ENCODE measurements around the gene NONO. TPM values are rescaled to one million over a fixed set of nuclear protein-coding genes. Genes with fewer than 3 reads are reported as not detected.
"Not testable (repeated sequence)": the region's sequence is repeated elsewhere in the genome, so short reads cannot be mapped to it uniquely, and the experiment has no call there.

The NONO gene
- total and polyA plus RNA-seq, 7 experiments from 2014 or later, result 184 to 488 (median 337) TPM

- H3K4me3 ChIP-seq (ENCODE audit: low read length); H3K27me3 Mint-ChIP-seq; H3K9me3 Mint-ChIP-seq; H3K27ac Mint-ChIP-seq; H3K4me3 Mint-ChIP-seq; H3K9me3 ChIP-seq (ENCODE audit: control insufficient read depth in 2 of 3, low read length in 3 of 3); intact Hi-C loops (cut with micrococcal nuclease); H3K4me1 Mint-ChIP-seq; H3K36me3 Mint-ChIP-seq; CTCF ChIA-PET; H3K4me1 ChIP-seq (ENCODE audit: control insufficient read depth in 2 of 2, insufficient read depth in 2 of 2, low read length in 2 of 2); H3K36me3 ChIP-seq (ENCODE audit: control insufficient read depth in 2 of 3, insufficient read depth in 3 of 3, low read length in 3 of 3); POLR2A ChIA-PET; ATAC-seq; H3K27ac ChIP-seq (ENCODE audit: low read depth, low read length); H3K27me3 ChIP-seq (ENCODE audit: control insufficient read depth in 2 of 2, insufficient read depth in 2 of 2, low read length in 2 of 2); DNase-seq: not testable (repeated sequence)
These were observed 66.4 kb downstream of the NONO start for GRCh38 chrX:71349867-71350266.

Other genes starting within 250 kb of the NONO start
- gene SNX12, start 215.3 kb upstream of the NONO start, total RNA-seq, result 10 to 100 TPM; 19.0 to 41.6 (median 37.3) TPM
- gene SNX12, start 215.3 kb upstream of the NONO start, polyA plus RNA-seq, result 1 to 10 TPM; 3.1 to 3.4 TPM
- 10 to 100 TPM; 11.9 to 40.6 (median 30.0) TPM for gene FOXO4, start 187.8 kb upstream of the NONO start, total RNA-seq
- 1 to 10 TPM; 1.2 to 2.3 TPM for gene FOXO4, start 187.8 kb upstream of the NONO start, polyA plus RNA-seq
- 10 to 100 TPM; 26.5 to 83.4 (median 57.8) TPM for gene CXorf65, start 176.9 kb upstream of the NONO start, total RNA-seq
- 1 to 10 TPM in 1 of 2 donors, under 1 TPM in 1; 0.31 to 4.3 TPM for gene CXorf65, start 176.9 kb upstream of the NONO start, polyA plus RNA-seq
- gene IL2RG, start 172.1 kb upstream of the NONO start, total RNA-seq, result 100 to 1,000 TPM; 228 to 671 (median 329) TPM
- 1,000 to 10,000 TPM in 1 of 2 donors, 100 to 1,000 TPM in 1; 933 to 1,015 TPM for gene IL2RG, start 172.1 kb upstream of the NONO start, polyA plus RNA-seq
- 100 to 1,000 TPM in 1 of 5 experiments, 10 to 100 TPM in 4; 71.1 to 104 (median 77.4) TPM for gene MED12, start 165.0 kb upstream of the NONO start, total RNA-seq
- 10 to 100 TPM; 12.5 to 22.2 TPM for gene MED12, start 165.0 kb upstream of the NONO start, polyA plus RNA-seq
- gene NLGN3, start 138.8 kb upstream of the NONO start, total RNA-seq, result 1 to 10 TPM; 2.3 to 4.6 (median 3.0) TPM
- gene NLGN3, start 138.8 kb upstream of the NONO start, polyA plus RNA-seq, result under 1 TPM; 0.09 to 0.24 TPM
- gene GJB1, start 60.4 kb upstream of the NONO start, total RNA-seq, result not detected
- gene GJB1, start 60.4 kb upstream of the NONO start, polyA plus RNA-seq, result not detected
- gene ZMYM3, start 29.5 kb upstream of the NONO start, total RNA-seq, result 10 to 100 TPM; 21.2 to 34.1 (median 21.6) TPM
- gene ZMYM3, start 29.5 kb upstream of the NONO start, polyA plus RNA-seq, result 1 to 10 TPM; 6.7 to 7.8 TPM
- gene ITGB1BP2, start 18.1 kb downstream of the NONO start, total RNA-seq, result 1 to 10 TPM; 2.4 to 6.0 (median 4.6) TPM
- not detected for gene ITGB1BP2, start 18.1 kb downstream of the NONO start, polyA plus RNA-seq
- 10 to 100 TPM; 55.4 to 86.7 (median 76.1) TPM for gene TAF1, start 82.7 kb downstream of the NONO start, total RNA-seq
- 10 to 100 TPM in 1 of 2 donors, 1 to 10 TPM in 1; 7.1 to 11.3 TPM for gene TAF1, start 82.7 kb downstream of the NONO start, polyA plus RNA-seq
- 100 to 1,000 TPM; 313 to 520 (median 424) TPM for gene OGT, start 249.5 kb downstream of the NONO start, total RNA-seq
- gene OGT, start 249.5 kb downstream of the NONO start, polyA plus RNA-seq, result 10 to 100 TPM; 30.5 to 40.4 TPM

All from naive thymus-derived CD4-positive, alpha-beta T cell (primary cell).